GM23338 (cell line): Measurements from ENCODE around the gene CHST14. TPM values are rescaled to one million over a fixed set of nuclear protein-coding genes. Genes with fewer than 3 reads are reported as not detected.

Source experiments
- ATAC-seq: fragments of 200-7000 bp; cut with Tn5 transposase; 3 replicates; pipeline ENCODE4 v1.9.1; 2020
- DNase-seq: peaks from one replicate; pipeline ENCODE4 v3.0.0-alpha.2; 2015; ENCODE audit warnings: low spot score
- H2AFZ ChIP-seq: fragments of 200-600 bp; sonication (generic); 2 replicates; pipeline ENCODE4 v1.8.0; 2016; ENCODE audit warnings: antibody characterized with exemption, mild to moderate bottlenecking, moderate library complexity
- H3F3A ChIP-seq: fragments of 200-600 bp; sonication (generic); replicated peaks from 2 replicates; pipeline ENCODE4 v1.8.0; 2017; ENCODE audit warnings: antibody characterized with exemption, mixed run types, low read depth
- H3K27ac ChIP-seq: fragments of 200-600 bp; sonication (generic); 2 replicates; pipeline ENCODE4 v1.6.1; 2016; ENCODE audit warnings: low read depth
- H3K27me3 ChIP-seq: fragments of 200-600 bp; sonication (generic); 2 replicates; pipeline ENCODE4 v1.8.0; 2016; ENCODE audit warnings: mild to moderate bottlenecking, mixed run types, moderate library complexity; ENCODE audit not compliant: insufficient read depth
- H3K36me3 ChIP-seq: fragments of 200-600 bp; sonication (generic); 2 replicates; pipeline ENCODE4 v1.8.0; 2016; ENCODE audit warnings: mild to moderate bottlenecking; ENCODE audit not compliant: insufficient read depth
- H3K4me1 ChIP-seq: fragments of 200-600 bp; sonication (generic); 2 replicates; pipeline ENCODE4 v1.8.0; 2016; ENCODE audit warnings: mild to moderate bottlenecking, moderate library complexity; ENCODE audit not compliant: insufficient read depth
- H3K4me2 ChIP-seq: fragments of 200-600 bp; sonication (generic); 2 replicates; pipeline ENCODE4 v1.7.1; 2017; ENCODE audit warnings: mixed run types
- H3K4me3 ChIP-seq: fragments of 200-600 bp; sonication (generic); 2 replicates; pipeline ENCODE4 v1.6.1; 2016; ENCODE audit warnings: mixed run types
- H3K79me2 ChIP-seq: fragments of 200-600 bp; sonication (generic); replicated peaks from 2 replicates; pipeline ENCODE4 v1.8.0; 2017; ENCODE audit warnings: mild to moderate bottlenecking; ENCODE audit not compliant: insufficient read depth
- H3K9me2 ChIP-seq: fragments of 200-600 bp; sonication (generic); 2 replicates; pipeline ENCODE4 v1.8.0; 2017; ENCODE audit not compliant: insufficient read depth
- H4K20me1 ChIP-seq: fragments of 200-600 bp; sonication (generic); replicated peaks from 2 replicates; pipeline ENCODE4 v1.8.0; 2017; ENCODE audit warnings: mild to moderate bottlenecking; ENCODE audit not compliant: insufficient read depth
- H3K27ac Mint-ChIP-seq: 2 replicates; pipeline ENCODE4 v1.8.0; 2020; ENCODE audit warnings: inconsistent platforms, mild to moderate bottlenecking, moderate library complexity, mixed read lengths
- H3K27me3 Mint-ChIP-seq: 3 replicates; pipeline ENCODE4 v1.8.0; 2022; ENCODE audit warnings: low read depth, mild to moderate bottlenecking, moderate library complexity, mixed read lengths, inconsistent platforms; ENCODE audit not compliant: insufficient read depth, poor library complexity
- H3K36me3 Mint-ChIP-seq: 3 replicates; pipeline ENCODE4 v1.8.0; 2021; ENCODE audit warnings: low read depth, mild to moderate bottlenecking, inconsistent platforms, moderate library complexity, mixed read lengths
- H3K4me1 Mint-ChIP-seq: 3 replicates; pipeline ENCODE4 v1.8.0; 2020; ENCODE audit warnings: mild to moderate bottlenecking, inconsistent platforms, mixed read lengths
- H3K4me3 Mint-ChIP-seq: 3 replicates; pipeline ENCODE4 v1.8.0; 2021; ENCODE audit warnings: moderate library complexity, mild to moderate bottlenecking, inconsistent platforms, mixed read lengths
- H3K9me3 Mint-ChIP-seq: 3 replicates; pipeline ENCODE4 v1.8.0; 2020; ENCODE audit warnings: moderate library complexity, mild to moderate bottlenecking, inconsistent platforms, mixed read lengths
- CTCF ChIP-seq, 2 experiments: fragments of 200-600 bp in 1 of 2; sonication (generic) in 1 of 2; conservative IDR thresholded peaks; 2 replicates each; pipeline versions ENCODE4 v1.5.1 to v1.6.1; 2016 to 2017; ENCODE audit warnings: antibody characterized with exemption in 2 of 2, low read depth in 2 of 2, mild to moderate bottlenecking in 2 of 2, moderate library complexity in 1 of 2
- ETS1 ChIP-seq: IDR thresholded peaks from 2 replicates; pipeline ENCODE4 v1.6.1; 2016; ENCODE audit warnings: antibody characterized with exemption
- EZH2 ChIP-seq: fragments of 200-600 bp; sonication (generic); IDR thresholded peaks from one replicate; pipeline ENCODE4 v1.8.0; 2017; ENCODE audit warnings: antibody characterized with exemption, mild to moderate bottlenecking, low read depth; ENCODE audit not compliant: unreplicated experiment
- JUNB ChIP-seq: IDR thresholded peaks from one replicate; pipeline ENCODE4 v1.6.1; 2016; ENCODE audit warnings: antibody characterized with exemption; ENCODE audit not compliant: unreplicated experiment
- NANOG ChIP-seq: IDR thresholded peaks from 2 replicates; pipeline ENCODE4 v1.6.1; 2016; ENCODE audit warnings: antibody characterized with exemption, borderline replicate concordance
- POLR2AphosphoS5 ChIP-seq: IDR thresholded peaks from 2 replicates; pipeline ENCODE4 v1.6.1; 2016; ENCODE audit warnings: antibody characterized with exemption, low read depth
- REST ChIP-seq: IDR thresholded peaks from one replicate; pipeline ENCODE4 v1.6.1; 2018; ENCODE audit warnings: antibody characterized with exemption; ENCODE audit not compliant: unreplicated experiment
- STAT1 ChIP-seq: IDR thresholded peaks from one replicate; pipeline ENCODE4 v1.6.1; 2016; ENCODE audit warnings: antibody characterized with exemption; ENCODE audit not compliant: unreplicated experiment
- ZNF331 ChIP-seq: fragments of 250-450 bp; sonication (Bioruptor Pico); IDR thresholded peaks from 2 replicates; pipeline ENCODE4 v1.5.0; 2020; ENCODE audit warnings: low read depth, mild to moderate bottlenecking, moderate library complexity
- ZNF462 ChIP-seq: fragments of 250-450 bp; sonication (Bioruptor Pico); IDR thresholded peaks from 2 replicates; pipeline ENCODE4 v1.5.0; 2020; ENCODE audit warnings: mild to moderate bottlenecking, moderate library complexity
- polyA plus RNA-seq: library from polyadenylated mRNA; unstranded; fragments of >200 nt; fragmentation: Nextera tagmentation; extraction: Ambion mirVana; gene quantifications from 2 replicates; pipeline ENCODE4 v1.2.1, GENCODE V29; 2016
- total RNA-seq: library from RNA; depleted of rRNA; stranded (reverse); fragments of >200 nt; shearing (Covaris generic); gene quantifications from 2 replicates; pipeline ENCODE4 v1.2.3, GENCODE V29; 2014

Gene CHST14
- total and polyA plus RNA-seq, 2 experiments from 2014 or later: 8.4 to 15.6 TPM

GRCh38 chr15:40451527-40452158 lies 19.1 kb upstream of the CHST14 start (continued):
- TF ChIP-seq ETS1: no peak
- TF ChIP-seq STAT1: no peak
- no peak for TF ChIP-seq EZH2
- TF ChIP-seq NANOG: no peak
- no peak for TF ChIP-seq ZNF331 (CRISPR knock-in tag)

GRCh38 chr15:40452296-40453090 lies 18.3 kb upstream of the CHST14 start:
- Histone ChIP-seq H3F3A (no peaks in the 10 kb centered on the region), H3K4me3 (no peak overlapping the region), H3K27me3 (no peaks in the 10 kb centered on the region), H3K27ac (peak overlapping the region; percentile 69), H3K79me2 (peaks cover 100% of the 10 kb centered on the region), H3K4me2 (peak overlapping the region; percentile 48), H4K20me1 (peaks cover 57% of the 10 kb centered on the region), H2AFZ (no peak overlapping the region), H3K4me1 (peaks cover 48% of the 10 kb centered on the region), H3K9me2 (no peaks in the 10 kb centered on the region), H3K36me3 (no peaks in the 10 kb centered on the region)
- Mint-ChIP-seq H3K36me3 (peaks cover 20% of the 10 kb centered on the region; the same call in 2 of the 3 replicates), H3K27ac (peak overlapping the region; percentile 33; the same call in 1 of the 2 replicates), H3K4me3 (peak overlapping the region; percentile 32; the same call in 2 of the 3 replicates), H3K4me1 (peaks cover 78% of the 10 kb centered on the region), H3K27me3 (peaks cover 22% of the 10 kb centered on the region), H3K9me3 (no peaks in the 10 kb centered on the region)
- DNase-seq: no peak
- peak; percentile 17 for ATAC-seq
- TF ChIP-seq CTCF (conservative IDR thresholded peaks at IDR 0.05; ENCODE audit: low read depth in 2 of 2): no peak
- TF ChIP-seq POLR2AphosphoS5: no peak
- no peak for TF ChIP-seq REST
- TF ChIP-seq STAT1: no peak
- no peak for TF ChIP-seq EZH2
- no peak for TF ChIP-seq ZNF462
- no peak for TF ChIP-seq ZNF331 (CRISPR knock-in tag)
- TF ChIP-seq JUNB: no peak
